BLaER1 treated with 17β-estradiol and CSF1 and Interleukin-3, amounts not matched to agents 10 nM and 100 nM (cell line): ENCODE measurements around the gene PLD6.
"Not testable (repeated sequence)": the region's sequence is repeated elsewhere in the genome, so short reads cannot be mapped to it uniquely, and the experiment has no call there.

Source experiments
- H3K27ac ChIP-seq, 11 experiments: shearing (Covaris generic); formaldehyde crosslinking; 2 replicates each; pipeline ENCODE4 v1.8.1; 2022
- H3K27me3 ChIP-seq, 11 experiments: shearing (Covaris generic); formaldehyde crosslinking; 2 replicates each; pipeline ENCODE4 v1.8.1; 2022
- H3K36me3 ChIP-seq, 11 experiments: shearing (Covaris generic); formaldehyde crosslinking; 2 replicates each; pipeline ENCODE4 v1.8.1; 2022
- H3K4me1 ChIP-seq, 10 experiments: shearing (Covaris generic); formaldehyde crosslinking; 2 replicates each; pipeline ENCODE4 v1.8.1; 2022
- H3K4me2 ChIP-seq, 11 experiments: shearing (Covaris generic); formaldehyde crosslinking; 2 replicates each; pipeline ENCODE4 v1.8.1; 2022
- H3K4me3 ChIP-seq, 10 experiments: shearing (Covaris generic); formaldehyde crosslinking; 2 replicates each; pipeline ENCODE4 v1.8.1; 2022
- H3K9ac ChIP-seq, 11 experiments: shearing (Covaris generic); formaldehyde crosslinking; 2 replicates each; pipeline ENCODE4 v1.8.1; 2022
- H3K9me3 ChIP-seq, 11 experiments: shearing (Covaris generic); formaldehyde crosslinking; replicated peaks in 1 of 11; 2 replicates each; pipeline ENCODE4 v1.8.1; 2022
- H4K20me1 ChIP-seq, 11 experiments: shearing (Covaris generic); formaldehyde crosslinking; 2 replicates each; pipeline ENCODE4 v1.8.1; 2022
- Cebpa-rat ChIP-seq, 11 experiments: shearing (Covaris generic); IDR thresholded peaks; 2 replicates each; pipeline ENCODE4 v1.8.1; 2022

Gene PLD6

GRCh38 chr17:17206124-17206912, at the start of gene PLD6:
PLD6 (minus strand) TSS chr17:17206333; CDS start chr17:17206286, 47 bp downstream.
- H4K20me1 ChIP-seq = peaks cover 11 to 40% (median 28%) of the 10 kb centered on the region in 11 experiments; a peak in 17 of 22 replicates
- peak within 1 kb of the TSS; percentile 63 to 80 (median 72) for H3K4me3 ChIP-seq
- H3K27ac ChIP-seq = peak within 1 kb of the TSS; percentile 47 to 95 (median 86); a peak in 21 of 22 replicates
- 0 out of 22 replicates have a peak, but pooled peaks cover 0 to 4% (median 0%) of the 10 kb centered on the region in 11 experiments for H3K9me3 ChIP-seq
- no peak for TF ChIP-seq Cebpa-rat (IDR thresholded peaks at IDR 0.05)
- no peaks in the 10 kb centered on the region for H3K27me3 ChIP-seq
- H3K9ac ChIP-seq = peak within 1 kb of the TSS; percentile 71 to 94 (median 83)
- H3K36me3 ChIP-seq = peaks cover 22 to 45% (median 29%) of the 10 kb centered on the region in 11 experiments
- peaks cover 30 to 51% (median 49%) of the 10 kb centered on the region in 10 experiments for H3K4me1 ChIP-seq
- peak within 1 kb of the TSS; percentile 88 to 100 (median 99) for H3K4me2 ChIP-seq

GRCh38 chr17:17255689-17256088, 49.6 kb upstream of the PLD6 start:
- peaks cover 0 to 45% (median 5%) of the 10 kb centered on the region in 11 experiments; a peak in 7 of 22 replicates for H4K20me1 ChIP-seq
- H3K9me3 ChIP-seq, H3K4me3 ChIP-seq, H3K27me3 ChIP-seq, H3K27ac ChIP-seq, H3K4me1 ChIP-seq, H3K4me2 ChIP-seq, H3K9ac ChIP-seq: not testable (repeated sequence)
- H3K36me3 ChIP-seq = peaks cover 95 to 100% (median 99%) of the 10 kb centered on the region in 11 experiments

- no peak overlapping the region for H3K27ac ChIP-seq
- TF ChIP-seq Cebpa-rat (IDR thresholded peaks at IDR 0.05) = no peak
- no peak overlapping the region for H3K4me2 ChIP-seq
- H3K9me3 ChIP-seq = no peaks in the 10 kb centered on the region
- H3K9ac ChIP-seq = no peak overlapping the region
- peaks cover 0 to 37% (median 4%) of the 10 kb centered on the region in 11 experiments; a peak in 7 of 22 replicates for H4K20me1 ChIP-seq
- no peaks in the 10 kb centered on the region for H3K4me1 ChIP-seq
- H3K36me3 ChIP-seq = peaks cover 95 to 100% (median 99%) of the 10 kb centered on the region in 11 experiments
- no peaks in the 10 kb centered on the region for H3K27me3 ChIP-seq
- H3K4me3 ChIP-seq = no peak overlapping the region
These were observed 47.9 kb upstream of the PLD6 start for GRCh38 chr17:17254036-17254435.

GRCh38 chr17:17253406-17253805, 47.3 kb upstream of the PLD6 start:
- Histone ChIP-seq H3K4me1 (no peaks in the 10 kb centered on the region), H3K4me2 (no peak overlapping the region), H3K36me3 (peaks cover 95 to 100% (median 99%) of the 10 kb centered on the region in 11 experiments), H3K4me3 (no peak overlapping the region), H3K9me3 (no peaks in the 10 kb centered on the region), H3K9ac (no peak overlapping the region), H3K27ac (no peak overlapping the region), H3K27me3 (no peaks in the 10 kb centered on the region), H4K20me1 (peaks cover 0 to 32% (median 2%) of the 10 kb centered on the region in 11 experiments; a peak in 9 of 22 replicates)
- no peak for TF ChIP-seq Cebpa-rat (IDR thresholded peaks at IDR 0.05)

- Histone ChIP-seq H3K27ac (no peak overlapping the region), H3K36me3 (peaks cover 97 to 100% (median 99%) of the 10 kb centered on the region in 11 experiments)
- no peak for TF ChIP-seq Cebpa-rat (IDR thresholded peaks at IDR 0.05)
These were observed 46.1 kb upstream of the PLD6 start for GRCh38 chr17:17252149-17252661.

GRCh38 chr17:17246879-17247278, 40.7 kb upstream of the PLD6 start:
- H3K27me3 ChIP-seq = no peaks in the 10 kb centered on the region
- no peaks in the 10 kb centered on the region for H3K9me3 ChIP-seq
- TF ChIP-seq Cebpa-rat (IDR thresholded peaks at IDR 0.05) = no peak
- no peak overlapping the region for H3K27ac ChIP-seq
- no peak overlapping the region for H3K4me2 ChIP-seq
- no peak overlapping the region for H3K4me3 ChIP-seq
- peaks cover 63 to 78% (median 68%) of the 10 kb centered on the region in 11 experiments for H3K36me3 ChIP-seq
- no peaks in the 10 kb centered on the region for H3K4me1 ChIP-seq
- peaks cover 0 to 22% (median 5%) of the 10 kb centered on the region in 11 experiments; a peak in 9 of 22 replicates for H4K20me1 ChIP-seq
- H3K9ac ChIP-seq = no peak overlapping the region

More at GRCh38 chr17:17252149-17252661, 46.1 kb upstream of the PLD6 start:
- no peak overlapping the region for H3K9ac ChIP-seq
- H3K4me3 ChIP-seq = no peak overlapping the region
- H4K20me1 ChIP-seq = peaks cover 0 to 36% (median 5%) of the 10 kb centered on the region in 11 experiments; a peak in 10 of 22 replicates
- no peak overlapping the region for H3K4me2 ChIP-seq
- no peaks in the 10 kb centered on the region for H3K9me3 ChIP-seq
- no peaks in the 10 kb centered on the region for H3K4me1 ChIP-seq
- no peaks in the 10 kb centered on the region for H3K27me3 ChIP-seq

GRCh38 chr17:17243163-17243562, 37.0 kb upstream of the PLD6 start:
- Histone ChIP-seq H3K27me3 (no peaks in the 10 kb centered on the region), H3K4me1 (peaks cover 3 to 13% (median 4%) of the 10 kb centered on the region in 10 experiments; a peak in 18 of 20 replicates), H3K9ac (no peak overlapping the region), H3K36me3 (peaks cover 28 to 41% (median 31%) of the 10 kb centered on the region in 11 experiments), H3K4me3 (no peak overlapping the region), H3K27ac (no peak overlapping the region), H4K20me1 (peaks cover 0 to 14% (median under 1%) of the 10 kb centered on the region in 11 experiments; a peak in 9 of 22 replicates), H3K4me2 (no peak overlapping the region), H3K9me3 (no peaks in the 10 kb centered on the region)
- no peak for TF ChIP-seq Cebpa-rat (IDR thresholded peaks at IDR 0.05)

- Histone ChIP-seq H3K9me3 (no peaks in the 10 kb centered on the region), H3K9ac (no peak overlapping the region), H4K20me1 (peaks cover 0 to 5% (median 0%) of the 10 kb centered on the region in 11 experiments; a peak in 5 of 22 replicates), H3K4me1 (peaks cover 6 to 17% (median 8%) of the 10 kb centered on the region in 10 experiments; a peak in 18 of 20 replicates), H3K27ac (no peak overlapping the region), H3K4me2 (no peak overlapping the region), H3K27me3 (no peaks in the 10 kb centered on the region), H3K36me3 (peaks cover 19 to 32% (median 22%) of the 10 kb centered on the region in 11 experiments), H3K4me3 (no peak overlapping the region)
- no peak for TF ChIP-seq Cebpa-rat (IDR thresholded peaks at IDR 0.05)
These were observed 36.1 kb upstream of the PLD6 start for GRCh38 chr17:17242246-17242645.

- H3K27me3 ChIP-seq = no peaks in the 10 kb centered on the region
- H3K4me2 ChIP-seq = no peak overlapping the region
- H3K27ac ChIP-seq = no peak overlapping the region
- no peak overlapping the region for H3K4me3 ChIP-seq
- H3K36me3 ChIP-seq = peaks cover 13 to 26% (median 16%) of the 10 kb centered on the region in 11 experiments; a peak in 21 of 22 replicates
- no peak overlapping the region for H3K9ac ChIP-seq
- peaks cover 0 to under 1% (median 0%) of the 10 kb centered on the region in 11 experiments; a peak in 2 of 22 replicates for H4K20me1 ChIP-seq
- TF ChIP-seq Cebpa-rat (IDR thresholded peaks at IDR 0.05) = no peak
- peaks cover 6 to 17% (median 8%) of the 10 kb centered on the region in 10 experiments; a peak in 18 of 20 replicates for H3K4me1 ChIP-seq
- no peaks in the 10 kb centered on the region for H3K9me3 ChIP-seq
These were observed 35.5 kb upstream of the PLD6 start for GRCh38 chr17:17241656-17242055.
